ENCODE results near the gene C3orf62. TPM values are rescaled to one million over a fixed set of nuclear protein-coding genes. Genes with fewer than 3 reads are reported as not detected.

The C3orf62 gene
- total and polyA plus RNA-seq, 7 experiments from 2014 or later = 1.3 to 14.5 (median 10.1) TPM

- Histone ChIP-seq H3K27me3 (ENCODE audit: control insufficient read depth in 2 of 2, insufficient read depth in 2 of 2, low read length in 2 of 2) (no peaks in the 10 kb centered on the region), H3K9me3 (ENCODE audit: control insufficient read depth in 2 of 3, low read length in 3 of 3) (no peaks in the 10 kb centered on the region), H3K4me3 (ENCODE audit: low read length) (no peak overlapping the region), H3K4me1 (ENCODE audit: control insufficient read depth in 2 of 2, insufficient read depth in 2 of 2, low read length in 2 of 2) (peaks cover 10% of the 10 kb centered on the region in 2 donors), H3K36me3 (ENCODE audit: control insufficient read depth in 2 of 3, insufficient read depth in 3 of 3, low read length in 3 of 3) (peaks cover 0 to 6% (median 0%) of the 10 kb centered on the region in 3 experiments), H3K27ac (ENCODE audit: low read depth, low read length) (no peak overlapping the region)
- peak overlapping the region in 1 of 9 donors; percentile 14 for H3K27ac Mint-ChIP-seq
- no peak for DNase-seq
- H3K27me3 Mint-ChIP-seq = no peaks in the 10 kb centered on the region
- no peak overlapping the region for H3K4me3 Mint-ChIP-seq
- ChIA-PET POLR2A (no interaction called here), CTCF (interaction anchor here (0.6 kb wide), 1 partner anchor 288 kb away, joined by 3 read pairs; no protein-coding TSS in a partner anchor)
- peaks cover 0 to 18% (median 10%) of the 10 kb centered on the region in 5 donors for H3K36me3 Mint-ChIP-seq
- H3K4me1 Mint-ChIP-seq = peaks cover 6 to 30% (median 27%) of the 10 kb centered on the region in 7 donors
- no peaks in the 10 kb centered on the region for H3K9me3 Mint-ChIP-seq
- ATAC-seq = no peak
- intact Hi-C loops (cut with micrococcal nuclease) = no loop called here
These were observed 3.1 kb downstream of the C3orf62 start for GRCh38 chr3:49273825-49274532.

GRCh38 chr3:49271047-49271446, 6.0 kb downstream of the C3orf62 start:
- ChIA-PET CTCF (no interaction called here), POLR2A (no interaction called here)
- peaks cover 0 to 8% (median 5%) of the 10 kb centered on the region in 7 donors for H3K4me1 Mint-ChIP-seq
- DNase-seq (no peak), ATAC-seq (no peak)
- H3K27me3 Mint-ChIP-seq = no peaks in the 10 kb centered on the region
- peaks cover 0 to 28% (median 5%) of the 10 kb centered on the region in 5 donors for H3K36me3 Mint-ChIP-seq
- Histone ChIP-seq H3K4me3 (ENCODE audit: low read length) (no peak overlapping the region), H3K27ac (ENCODE audit: low read depth, low read length) (no peak overlapping the region), H3K9me3 (ENCODE audit: control insufficient read depth in 2 of 3, low read length in 3 of 3) (no peaks in the 10 kb centered on the region), H3K27me3 (ENCODE audit: control insufficient read depth in 2 of 2, insufficient read depth in 2 of 2, low read length in 2 of 2) (no peaks in the 10 kb centered on the region), H3K4me1 (ENCODE audit: control insufficient read depth in 2 of 2, insufficient read depth in 2 of 2, low read length in 2 of 2) (peaks cover 3 to 6% of the 10 kb centered on the region in 2 donors), H3K36me3 (ENCODE audit: control insufficient read depth in 2 of 3, insufficient read depth in 3 of 3, low read length in 3 of 3) (peaks cover 0 to 6% (median 0%) of the 10 kb centered on the region in 3 experiments)
- H3K27ac Mint-ChIP-seq = no peak overlapping the region
- intact Hi-C loops (cut with micrococcal nuclease) = no loop called here
- no peak overlapping the region for H3K4me3 Mint-ChIP-seq
- no peaks in the 10 kb centered on the region for H3K9me3 Mint-ChIP-seq

GRCh38 chr3:49270156-49270500, 6.9 kb downstream of the C3orf62 start:
- Mint-ChIP-seq H3K4me1 (peaks cover 0 to 3% (median 0%) of the 10 kb centered on the region in 7 donors), H3K27me3 (no peaks in the 10 kb centered on the region), H3K4me3 (no peak overlapping the region), H3K27ac (no peak overlapping the region), H3K36me3 (peaks cover 0 to 28% (median 5%) of the 10 kb centered on the region in 5 donors), H3K9me3 (no peaks in the 10 kb centered on the region)
- no peak overlapping the region for H3K4me3 ChIP-seq (ENCODE audit: low read length)
- intact Hi-C loops (cut with micrococcal nuclease) = no loop called here
- H3K27me3 ChIP-seq (ENCODE audit: control insufficient read depth in 2 of 2, insufficient read depth in 2 of 2, low read length in 2 of 2) = no peaks in the 10 kb centered on the region
- H3K36me3 ChIP-seq (ENCODE audit: control insufficient read depth in 2 of 3, insufficient read depth in 3 of 3, low read length in 3 of 3) = peaks cover 0 to 6% (median 0%) of the 10 kb centered on the region in 3 experiments
- ChIA-PET CTCF (no interaction called here), POLR2A (interaction anchor here (0.7 kb wide), 1 partner anchor 295 kb away, joined by 3 read pairs; no protein-coding TSS in a partner anchor)
- DNase-seq (no peak), ATAC-seq (no peak)
- H3K9me3 ChIP-seq (ENCODE audit: control insufficient read depth in 2 of 3, low read length in 3 of 3) = no peaks in the 10 kb centered on the region
- no peaks in the 10 kb centered on the region for H3K4me1 ChIP-seq (ENCODE audit: control insufficient read depth in 2 of 2, insufficient read depth in 2 of 2, low read length in 2 of 2)
- H3K27ac ChIP-seq (ENCODE audit: low read depth, low read length) = no peak overlapping the region

- H3K36me3 Mint-ChIP-seq = peaks cover 0 to 28% (median 5%) of the 10 kb centered on the region in 5 donors
- no peaks in the 10 kb centered on the region for H3K27me3 Mint-ChIP-seq
- no peak overlapping the region for H3K27ac ChIP-seq (ENCODE audit: low read depth, low read length)
- no peak overlapping the region for H3K4me3 Mint-ChIP-seq
- CTCF ChIA-PET = no interaction called here
- no peaks in the 10 kb centered on the region for H3K4me1 ChIP-seq (ENCODE audit: control insufficient read depth in 2 of 2, insufficient read depth in 2 of 2, low read length in 2 of 2)
- intact Hi-C loops (cut with micrococcal nuclease) = no loop called here
- ATAC-seq = no peak
- H3K9me3 Mint-ChIP-seq = no peaks in the 10 kb centered on the region
- H3K27ac Mint-ChIP-seq = no peak overlapping the region
- POLR2A ChIA-PET = interaction anchor here (0.7 kb wide), 1 partner anchor 1784 kb away, joined by 3 read pairs; no protein-coding TSS in a partner anchor
- peaks cover 0 to 3% (median 0%) of the 10 kb centered on the region in 7 donors for H3K4me1 Mint-ChIP-seq
- peaks cover 0 to 6% (median 0%) of the 10 kb centered on the region in 3 experiments for H3K36me3 ChIP-seq (ENCODE audit: control insufficient read depth in 2 of 3, insufficient read depth in 3 of 3, low read length in 3 of 3)
- no peak for DNase-seq
- no peaks in the 10 kb centered on the region for H3K9me3 ChIP-seq (ENCODE audit: control insufficient read depth in 2 of 3, low read length in 3 of 3)
- H3K27me3 ChIP-seq (ENCODE audit: control insufficient read depth in 2 of 2, insufficient read depth in 2 of 2, low read length in 2 of 2) = no peaks in the 10 kb centered on the region
- H3K4me3 ChIP-seq (ENCODE audit: low read length) = no peak overlapping the region
These were observed 7.4 kb downstream of the C3orf62 start for GRCh38 chr3:49269443-49270155.

- intact Hi-C loops (cut with micrococcal nuclease) = no loop called here
- CTCF ChIA-PET = interaction anchor here (0.6 kb wide), 1 partner anchor 30 kb away, joined by 5 read pairs; no protein-coding TSS in a partner anchor
- no peaks in the 10 kb centered on the region for H3K27me3 ChIP-seq (ENCODE audit: control insufficient read depth in 2 of 2, insufficient read depth in 2 of 2, low read length in 2 of 2)
- H3K9me3 ChIP-seq (ENCODE audit: control insufficient read depth in 2 of 3, low read length in 3 of 3) = no peaks in the 10 kb centered on the region
- H3K4me3 ChIP-seq (ENCODE audit: low read length) = no peak overlapping the region
- peak overlapping the region in 1 of 9 donors; percentile 48 for H3K27ac Mint-ChIP-seq
- peaks cover 0 to 3% (median 0%) of the 10 kb centered on the region in 7 donors for H3K4me1 Mint-ChIP-seq
- peaks cover 0 to 6% (median 0%) of the 10 kb centered on the region in 3 experiments for H3K36me3 ChIP-seq (ENCODE audit: control insufficient read depth in 2 of 3, insufficient read depth in 3 of 3, low read length in 3 of 3)
- H3K27me3 Mint-ChIP-seq = no peaks in the 10 kb centered on the region
- no peak overlapping the region for H3K27ac ChIP-seq (ENCODE audit: low read depth, low read length)
- DNase-seq (no peak), ATAC-seq (no peak)
- H3K4me3 Mint-ChIP-seq = no peak overlapping the region
- peaks cover 0 to 28% (median 3%) of the 10 kb centered on the region in 5 donors for H3K36me3 Mint-ChIP-seq
- POLR2A ChIA-PET = no interaction called here
- no peaks in the 10 kb centered on the region for H3K4me1 ChIP-seq (ENCODE audit: control insufficient read depth in 2 of 2, insufficient read depth in 2 of 2, low read length in 2 of 2)
- H3K9me3 Mint-ChIP-seq = no peaks in the 10 kb centered on the region
These were observed 10.5 kb downstream of the C3orf62 start for GRCh38 chr3:49266410-49267095.

GRCh38 chr3:49265661-49266386, 11.2 kb downstream of the C3orf62 start:
- H3K36me3 Mint-ChIP-seq = peaks cover 0 to 21% (median 3%) of the 10 kb centered on the region in 5 donors
- H3K4me3 ChIP-seq (ENCODE audit: low read length) = no peak overlapping the region
- ATAC-seq (no peak), DNase-seq (no peak)
- H3K27ac ChIP-seq (ENCODE audit: low read depth, low read length) = no peak overlapping the region
- peaks cover 0 to 2% (median 0%) of the 10 kb centered on the region in 3 experiments for H3K36me3 ChIP-seq (ENCODE audit: control insufficient read depth in 2 of 3, insufficient read depth in 3 of 3, low read length in 3 of 3)
- H3K9me3 ChIP-seq (ENCODE audit: control insufficient read depth in 2 of 3, low read length in 3 of 3) = no peaks in the 10 kb centered on the region
- no peaks in the 10 kb centered on the region for H3K4me1 ChIP-seq (ENCODE audit: control insufficient read depth in 2 of 2, insufficient read depth in 2 of 2, low read length in 2 of 2)
- no peaks in the 10 kb centered on the region for H3K9me3 Mint-ChIP-seq
- H3K27me3 Mint-ChIP-seq = no peaks in the 10 kb centered on the region
- H3K27ac Mint-ChIP-seq = peak overlapping the region in 1 of 9 donors; percentile 29
- POLR2A ChIA-PET = no interaction called here
- H3K27me3 ChIP-seq (ENCODE audit: control insufficient read depth in 2 of 2, insufficient read depth in 2 of 2, low read length in 2 of 2) = no peaks in the 10 kb centered on the region
- H3K4me3 Mint-ChIP-seq = no peak overlapping the region
- CTCF ChIA-PET = no interaction called here
- intact Hi-C loops (cut with micrococcal nuclease) = no loop called here
- peaks cover 0 to 3% (median 0%) of the 10 kb centered on the region in 7 donors for H3K4me1 Mint-ChIP-seq
